Activated CD8-positive, alpha-beta memory T cell treated with anti-CD3 and anti-CD28 coated beads for 4 hours (primary cell): ENCODE measurements around the gene ZNF507.
A peak's percentile ranks its signal among the peaks of the same experiment; 100 is the strongest.

ENCODE experiments used
- DNase-seq, 2 donors: peaks; one replicate each; pipeline ENCODE4 v3.0.0-alpha.2; 2020; ENCODE audit warnings: low read depth in 2 of 2

The ZNF507 gene

GRCh38 chr19:32339988-32340874, 5.2 kb upstream of the ZNF507 start:
- peak in 1 of 2 donors; percentile 14 for DNase-seq

- DNase-seq, result no peak
Measured at GRCh38 chr19:32342695-32343094, 2.7 kb upstream of the ZNF507 start.

- no peak for DNase-seq
Measured at GRCh38 chr19:32343550-32344262, 1.7 kb upstream of the ZNF507 start.

GRCh38 chr19:32346901-32347300, 1.5 kb downstream of the ZNF507 start:
- no peak for DNase-seq

GRCh38 chr19:32347573-32347972, 2.2 kb downstream of the ZNF507 start:
- no peak for DNase-seq

- no peak for DNase-seq
Measured at GRCh38 chr19:32349051-32349450, 3.6 kb downstream of the ZNF507 start.

- no peak for DNase-seq
Measured at GRCh38 chr19:32349724-32350470, 4.5 kb downstream of the ZNF507 start.

- DNase-seq, result no peak
Measured at GRCh38 chr19:32350471-32350865, 5.1 kb downstream of the ZNF507 start.

GRCh38 chr19:32350987-32351348, 5.6 kb downstream of the ZNF507 start:
- no peak for DNase-seq

- DNase-seq, result no peak
Measured at GRCh38 chr19:32352241-32352630, 6.8 kb downstream of the ZNF507 start.

GRCh38 chr19:32354345-32354744, 8.9 kb downstream of the ZNF507 start:
- DNase-seq, result no peak

GRCh38 chr19:32355309-32355708, 9.9 kb downstream of the ZNF507 start:
- no peak for DNase-seq

GRCh38 chr19:32357720-32358119, 12.3 kb downstream of the ZNF507 start:
- no peak for DNase-seq

- DNase-seq, result no peak
Measured at GRCh38 chr19:32358321-32358720, 12.9 kb downstream of the ZNF507 start.

- DNase-seq, result no peak
Measured at GRCh38 chr19:32359581-32359980, 14.2 kb downstream of the ZNF507 start.

GRCh38 chr19:32361574-32362317, 16.3 kb downstream of the ZNF507 start:
- no peak for DNase-seq

GRCh38 chr19:32362318-32362691, 16.9 kb downstream of the ZNF507 start:
- no peak for DNase-seq

GRCh38 chr19:32363175-32363574, 17.8 kb downstream of the ZNF507 start:
- DNase-seq, result no peak

- DNase-seq, result no peak
Measured at GRCh38 chr19:32363632-32364031, 18.2 kb downstream of the ZNF507 start.

GRCh38 chr19:32364040-32364439, 18.6 kb downstream of the ZNF507 start:
- DNase-seq, result no peak

GRCh38 chr19:32367063-32367462, 21.7 kb downstream of the ZNF507 start:
- DNase-seq, result no peak
